H1 (cell line): ENCODE results near the gene CACNA2D3. TPM values are rescaled to one million over a fixed set of nuclear protein-coding genes. Genes with fewer than 3 reads are reported as not detected.

Source experiments
- BRCA1 ChIP-seq: IDR thresholded peaks from 2 replicates; pipeline ENCODE4 v1.6.1; 2012; ENCODE audit warnings: low read depth, low read length, improper control_type of control experiment
- CBX5 ChIP-seq: fragments of 300-800, 300-1000 bp; sonication (generic); IDR thresholded peaks from 2 replicates; pipeline ENCODE4 v1.7.1; 2016; ENCODE audit warnings: antibody characterized with exemption, low read length, low read depth
- CREB1 ChIP-seq: IDR thresholded peaks from 2 replicates; pipeline ENCODE4 v1.6.1; 2012; ENCODE audit warnings: inconsistent platforms
- HDAC2 ChIP-seq, 2 experiments: fragments of 300-600 bp in 1 of 2; sonication (generic) in 1 of 2; IDR thresholded peaks; 2 replicates each; pipeline ENCODE4 v1.6.1; 2011 to 2012; ENCODE audit warnings: low read depth in 2 of 2, low read length in 2 of 2, mild to moderate bottlenecking in 2 of 2, moderate library complexity in 2 of 2, borderline replicate concordance in 1 of 2, inconsistent platforms in 1 of 2
- JUN ChIP-seq: IDR thresholded peaks from 2 replicates; pipeline ENCODE4 v1.6.1; 2011; ENCODE audit warnings: low read depth, mild to moderate bottlenecking, improper control_type of control experiment, low read length
- RAD21 ChIP-seq, 2 experiments: IDR thresholded peaks in 1 of 2; conservative IDR thresholded peaks in 1 of 2; 2 replicates each; pipeline ENCODE4 v1.6.1; 2011; ENCODE audit warnings: low read depth in 2 of 2, low read length in 2 of 2, improper control_type of control experiment in 1 of 2, inconsistent platforms in 1 of 2, mild to moderate bottlenecking in 1 of 2, moderate library complexity in 1 of 2
- SUZ12 ChIP-seq: fragments of 200-600 bp; sonication (generic); IDR thresholded peaks from 2 replicates; pipeline ENCODE4 v1.6.1; 2012; ENCODE audit warnings: mild to moderate bottlenecking, inconsistent platforms, low read length, moderate library complexity, mixed read lengths
- polyA plus RNA-seq, 7 experiments: library from polyadenylated mRNA; depleted of rRNA in 3 of 7; stranded (reverse) in 5 of 7; unstranded in 2 of 7; fragments of >200 nt in 5 of 7; fragments of 200-250 nt in 2 of 7; gene quantifications; 1 replicate in 5 of 7; 2 replicates in 1 of 7; 4 replicates in 1 of 7; pipeline versions ENCODE4 v1.2.1 to v1.2.3, GENCODE V29; 2011 to 2013; ENCODE audit warnings: missing spikeins in 2 of 7, mixed read lengths in 2 of 7
- total RNA-seq: library from RNA; stranded (reverse); fragmentation: NEBNext Ultra II Directional; extraction: Animal tissue kit (Norgen Biotek cat#: 25700); gene quantifications from 2 replicates; pipeline ENCODE4 v1.2.1, GENCODE V29; 2021
- TF ChIP-seq, protein P1 (sequence below): fragments of 300-600 bp; sonication (generic); IDR thresholded peaks from 2 replicates; pipeline ENCODE4 v1.7.1; 2012; ENCODE audit warnings: low read length, moderate library complexity, mild to moderate bottlenecking, inconsistent platforms; ENCODE audit not compliant: insufficient replicate concordance
- TF ChIP-seq, protein P2 (sequence below): IDR thresholded peaks from 2 replicates; pipeline ENCODE4 v1.6.1; 2012; ENCODE audit warnings: inconsistent platforms

The CACNA2D3 gene
- total and polyA plus RNA-seq, 2 of the 8 experiments (the other 6 are each of a cell fraction or from before 2014, with no cell fraction given), result 1.5 to 1.8 TPM

DNA sequence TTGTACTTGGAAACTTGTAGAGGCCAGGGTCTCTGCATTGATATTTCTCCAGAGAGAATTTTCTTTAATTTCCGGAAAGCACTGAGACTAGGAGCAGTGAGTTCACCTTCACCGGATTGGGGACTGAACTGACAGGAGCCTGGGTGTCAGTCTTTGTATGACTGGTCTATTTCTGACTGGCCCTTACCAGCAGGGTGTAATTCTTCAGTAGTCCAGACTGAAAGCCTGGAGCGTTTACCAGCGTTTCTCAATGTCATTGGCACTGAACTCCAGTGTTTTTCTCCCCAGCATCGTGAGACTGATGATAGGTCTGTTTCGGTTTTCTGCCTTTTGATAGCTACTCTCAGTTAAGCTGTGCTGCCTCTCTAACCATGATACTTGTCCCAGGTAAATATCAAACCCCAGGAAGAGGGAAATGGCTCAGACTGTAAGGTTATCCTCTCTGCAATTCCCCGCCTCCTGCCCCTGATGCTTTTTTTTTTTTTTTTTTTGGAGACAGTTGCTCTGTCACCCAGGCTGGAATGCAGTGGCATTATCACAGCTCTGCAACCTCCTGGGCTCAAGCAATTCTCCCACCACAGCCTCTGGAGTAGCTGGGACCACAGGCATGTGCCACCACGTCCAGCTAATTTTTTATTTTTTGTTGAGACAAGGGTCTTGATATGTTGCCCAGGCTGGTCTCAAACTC is 103.6 kb downstream of the CACNA2D3 start (continued):
- TF ChIP-seq, protein P1, sequence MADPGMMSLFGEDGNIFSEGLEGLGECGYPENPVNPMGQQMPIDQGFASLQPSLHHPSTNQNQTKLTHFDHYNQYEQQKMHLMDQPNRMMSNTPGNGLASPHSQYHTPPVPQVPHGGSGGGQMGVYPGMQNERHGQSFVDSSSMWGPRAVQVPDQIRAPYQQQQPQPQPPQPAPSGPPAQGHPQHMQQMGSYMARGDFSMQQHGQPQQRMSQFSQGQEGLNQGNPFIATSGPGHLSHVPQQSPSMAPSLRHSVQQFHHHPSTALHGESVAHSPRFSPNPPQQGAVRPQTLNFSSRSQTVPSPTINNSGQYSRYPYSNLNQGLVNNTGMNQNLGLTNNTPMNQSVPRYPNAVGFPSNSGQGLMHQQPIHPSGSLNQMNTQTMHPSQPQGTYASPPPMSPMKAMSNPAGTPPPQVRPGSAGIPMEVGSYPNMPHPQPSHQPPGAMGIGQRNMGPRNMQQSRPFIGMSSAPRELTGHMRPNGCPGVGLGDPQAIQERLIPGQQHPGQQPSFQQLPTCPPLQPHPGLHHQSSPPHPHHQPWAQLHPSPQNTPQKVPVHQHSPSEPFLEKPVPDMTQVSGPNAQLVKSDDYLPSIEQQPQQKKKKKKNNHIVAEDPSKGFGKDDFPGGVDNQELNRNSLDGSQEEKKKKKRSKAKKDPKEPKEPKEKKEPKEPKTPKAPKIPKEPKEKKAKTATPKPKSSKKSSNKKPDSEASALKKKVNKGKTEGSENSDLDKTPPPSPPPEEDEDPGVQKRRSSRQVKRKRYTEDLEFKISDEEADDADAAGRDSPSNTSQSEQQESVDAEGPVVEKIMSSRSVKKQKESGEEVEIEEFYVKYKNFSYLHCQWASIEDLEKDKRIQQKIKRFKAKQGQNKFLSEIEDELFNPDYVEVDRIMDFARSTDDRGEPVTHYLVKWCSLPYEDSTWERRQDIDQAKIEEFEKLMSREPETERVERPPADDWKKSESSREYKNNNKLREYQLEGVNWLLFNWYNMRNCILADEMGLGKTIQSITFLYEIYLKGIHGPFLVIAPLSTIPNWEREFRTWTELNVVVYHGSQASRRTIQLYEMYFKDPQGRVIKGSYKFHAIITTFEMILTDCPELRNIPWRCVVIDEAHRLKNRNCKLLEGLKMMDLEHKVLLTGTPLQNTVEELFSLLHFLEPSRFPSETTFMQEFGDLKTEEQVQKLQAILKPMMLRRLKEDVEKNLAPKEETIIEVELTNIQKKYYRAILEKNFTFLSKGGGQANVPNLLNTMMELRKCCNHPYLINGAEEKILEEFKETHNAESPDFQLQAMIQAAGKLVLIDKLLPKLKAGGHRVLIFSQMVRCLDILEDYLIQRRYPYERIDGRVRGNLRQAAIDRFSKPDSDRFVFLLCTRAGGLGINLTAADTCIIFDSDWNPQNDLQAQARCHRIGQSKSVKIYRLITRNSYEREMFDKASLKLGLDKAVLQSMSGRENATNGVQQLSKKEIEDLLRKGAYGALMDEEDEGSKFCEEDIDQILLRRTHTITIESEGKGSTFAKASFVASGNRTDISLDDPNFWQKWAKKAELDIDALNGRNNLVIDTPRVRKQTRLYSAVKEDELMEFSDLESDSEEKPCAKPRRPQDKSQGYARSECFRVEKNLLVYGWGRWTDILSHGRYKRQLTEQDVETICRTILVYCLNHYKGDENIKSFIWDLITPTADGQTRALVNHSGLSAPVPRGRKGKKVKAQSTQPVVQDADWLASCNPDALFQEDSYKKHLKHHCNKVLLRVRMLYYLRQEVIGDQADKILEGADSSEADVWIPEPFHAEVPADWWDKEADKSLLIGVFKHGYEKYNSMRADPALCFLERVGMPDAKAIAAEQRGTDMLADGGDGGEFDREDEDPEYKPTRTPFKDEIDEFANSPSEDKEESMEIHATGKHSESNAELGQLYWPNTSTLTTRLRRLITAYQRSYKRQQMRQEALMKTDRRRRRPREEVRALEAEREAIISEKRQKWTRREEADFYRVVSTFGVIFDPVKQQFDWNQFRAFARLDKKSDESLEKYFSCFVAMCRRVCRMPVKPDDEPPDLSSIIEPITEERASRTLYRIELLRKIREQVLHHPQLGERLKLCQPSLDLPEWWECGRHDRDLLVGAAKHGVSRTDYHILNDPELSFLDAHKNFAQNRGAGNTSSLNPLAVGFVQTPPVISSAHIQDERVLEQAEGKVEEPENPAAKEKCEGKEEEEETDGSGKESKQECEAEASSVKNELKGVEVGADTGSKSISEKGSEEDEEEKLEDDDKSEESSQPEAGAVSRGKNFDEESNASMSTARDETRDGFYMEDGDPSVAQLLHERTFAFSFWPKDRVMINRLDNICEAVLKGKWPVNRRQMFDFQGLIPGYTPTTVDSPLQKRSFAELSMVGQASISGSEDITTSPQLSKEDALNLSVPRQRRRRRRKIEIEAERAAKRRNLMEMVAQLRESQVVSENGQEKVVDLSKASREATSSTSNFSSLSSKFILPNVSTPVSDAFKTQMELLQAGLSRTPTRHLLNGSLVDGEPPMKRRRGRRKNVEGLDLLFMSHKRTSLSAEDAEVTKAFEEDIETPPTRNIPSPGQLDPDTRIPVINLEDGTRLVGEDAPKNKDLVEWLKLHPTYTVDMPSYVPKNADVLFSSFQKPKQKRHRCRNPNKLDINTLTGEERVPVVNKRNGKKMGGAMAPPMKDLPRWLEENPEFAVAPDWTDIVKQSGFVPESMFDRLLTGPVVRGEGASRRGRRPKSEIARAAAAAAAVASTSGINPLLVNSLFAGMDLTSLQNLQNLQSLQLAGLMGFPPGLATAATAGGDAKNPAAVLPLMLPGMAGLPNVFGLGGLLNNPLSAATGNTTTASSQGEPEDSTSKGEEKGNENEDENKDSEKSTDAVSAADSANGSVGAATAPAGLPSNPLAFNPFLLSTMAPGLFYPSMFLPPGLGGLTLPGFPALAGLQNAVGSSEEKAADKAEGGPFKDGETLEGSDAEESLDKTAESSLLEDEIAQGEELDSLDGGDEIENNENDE, result no peak
- TF ChIP-seq CBX5 (no peak), SUZ12 (no peak), CREB1 (no peak), HDAC2 (IDR thresholded peaks at IDR 0.05; ENCODE audit: borderline replicate concordance in 1 of 2, low read depth in 2 of 2, low read length in 2 of 2) (no peak), BRCA1 (no peak), JUN (no peak), RAD21 (IDR thresholded peaks at IDR 0.05 in 1 of 2, conservative IDR thresholded peaks at IDR 0.05 in 1 of 2; ENCODE audit: low read depth in 2 of 2, low read length in 2 of 2) (no peak)
- TF ChIP-seq, protein P2, sequence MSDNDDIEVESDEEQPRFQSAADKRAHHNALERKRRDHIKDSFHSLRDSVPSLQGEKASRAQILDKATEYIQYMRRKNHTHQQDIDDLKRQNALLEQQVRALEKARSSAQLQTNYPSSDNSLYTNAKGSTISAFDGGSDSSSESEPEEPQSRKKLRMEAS, result no peak
